ENCODE data around the gene PNPLA8. TPM values are rescaled to one million over a fixed set of nuclear protein-coding genes. Genes with fewer than 3 reads are reported as not detected.

Gene PNPLA8
- polyA plus RNA-seq, 1 donor from 2014 or later, result 85.1 TPM

DNA sequence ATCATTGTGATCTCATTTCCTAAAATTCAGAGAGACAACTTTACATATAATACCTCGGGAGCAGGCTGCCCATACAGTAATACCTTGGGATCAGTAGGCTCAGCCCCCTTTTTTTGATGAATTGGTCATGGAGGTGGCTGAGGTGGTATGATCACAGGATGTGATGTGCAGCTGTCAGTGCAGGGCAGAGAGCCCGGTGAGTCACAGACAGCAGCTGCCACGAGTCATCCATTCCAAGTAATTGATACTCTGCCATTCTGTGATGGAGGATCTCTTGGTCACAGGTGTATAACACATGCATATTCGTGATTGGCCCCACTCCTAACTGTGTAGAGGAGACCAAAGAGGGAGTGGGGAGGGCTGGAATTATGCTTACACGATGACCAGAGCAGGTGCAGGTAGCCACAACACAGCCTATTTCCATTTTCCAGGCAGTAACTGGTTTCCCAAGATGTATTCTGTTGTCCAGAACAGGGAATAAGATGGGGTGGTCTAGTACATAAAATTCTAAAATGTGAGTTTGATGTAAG is 83.8 kb downstream of the PNPLA8 start:
- no peak overlapping the region for H3K9ac ChIP-seq (ENCODE audit: low read length)
- peaks cover 69% of the 10 kb centered on the region for H3K79me2 ChIP-seq (replicated peaks; ENCODE audit: insufficient read depth, low read length)
- H3K4me3 ChIP-seq (ENCODE audit: low read length), result no peak overlapping the region
- H3K36me3 ChIP-seq (ENCODE audit: insufficient read depth, low read length), result no peaks in the 10 kb centered on the region
- no peaks in the 10 kb centered on the region for H3K9me3 ChIP-seq (ENCODE audit: low read length)
- no peak overlapping the region for H3K4me2 ChIP-seq (ENCODE audit: low read length)
- TF ChIP-seq EZH2 (IDR thresholded peaks at IDR 0.05; ENCODE audit: borderline replicate concordance, insufficient read depth, low read length, poor library complexity, severe bottlenecking) (no peak), EP300 (conservative IDR thresholded peaks at IDR 0.05; ENCODE audit: poor library complexity, severe bottlenecking) (no peak), TAF1 (IDR thresholded peaks at IDR 0.05; ENCODE audit: low read depth) (no peak), POLR2AphosphoS5 (IDR thresholded peaks at IDR 0.05) (no peak), RAD21 (conservative IDR thresholded peaks at IDR 0.05) (no peak), MXI1 (conservative IDR thresholded peaks at IDR 0.05; ENCODE audit: poor library complexity, severe bottlenecking) (no peak), SMC3 (conservative IDR thresholded peaks at IDR 0.05; ENCODE audit: poor library complexity) (no peak)
- TF ChIP-seq, protein P1, sequence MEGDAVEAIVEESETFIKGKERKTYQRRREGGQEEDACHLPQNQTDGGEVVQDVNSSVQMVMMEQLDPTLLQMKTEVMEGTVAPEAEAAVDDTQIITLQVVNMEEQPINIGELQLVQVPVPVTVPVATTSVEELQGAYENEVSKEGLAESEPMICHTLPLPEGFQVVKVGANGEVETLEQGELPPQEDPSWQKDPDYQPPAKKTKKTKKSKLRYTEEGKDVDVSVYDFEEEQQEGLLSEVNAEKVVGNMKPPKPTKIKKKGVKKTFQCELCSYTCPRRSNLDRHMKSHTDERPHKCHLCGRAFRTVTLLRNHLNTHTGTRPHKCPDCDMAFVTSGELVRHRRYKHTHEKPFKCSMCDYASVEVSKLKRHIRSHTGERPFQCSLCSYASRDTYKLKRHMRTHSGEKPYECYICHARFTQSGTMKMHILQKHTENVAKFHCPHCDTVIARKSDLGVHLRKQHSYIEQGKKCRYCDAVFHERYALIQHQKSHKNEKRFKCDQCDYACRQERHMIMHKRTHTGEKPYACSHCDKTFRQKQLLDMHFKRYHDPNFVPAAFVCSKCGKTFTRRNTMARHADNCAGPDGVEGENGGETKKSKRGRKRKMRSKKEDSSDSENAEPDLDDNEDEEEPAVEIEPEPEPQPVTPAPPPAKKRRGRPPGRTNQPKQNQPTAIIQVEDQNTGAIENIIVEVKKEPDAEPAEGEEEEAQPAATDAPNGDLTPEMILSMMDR (IDR thresholded peaks at IDR 0.05; ENCODE audit: poor library complexity, severe bottlenecking), result no peak
- TF ChIP-seq, protein P2, sequence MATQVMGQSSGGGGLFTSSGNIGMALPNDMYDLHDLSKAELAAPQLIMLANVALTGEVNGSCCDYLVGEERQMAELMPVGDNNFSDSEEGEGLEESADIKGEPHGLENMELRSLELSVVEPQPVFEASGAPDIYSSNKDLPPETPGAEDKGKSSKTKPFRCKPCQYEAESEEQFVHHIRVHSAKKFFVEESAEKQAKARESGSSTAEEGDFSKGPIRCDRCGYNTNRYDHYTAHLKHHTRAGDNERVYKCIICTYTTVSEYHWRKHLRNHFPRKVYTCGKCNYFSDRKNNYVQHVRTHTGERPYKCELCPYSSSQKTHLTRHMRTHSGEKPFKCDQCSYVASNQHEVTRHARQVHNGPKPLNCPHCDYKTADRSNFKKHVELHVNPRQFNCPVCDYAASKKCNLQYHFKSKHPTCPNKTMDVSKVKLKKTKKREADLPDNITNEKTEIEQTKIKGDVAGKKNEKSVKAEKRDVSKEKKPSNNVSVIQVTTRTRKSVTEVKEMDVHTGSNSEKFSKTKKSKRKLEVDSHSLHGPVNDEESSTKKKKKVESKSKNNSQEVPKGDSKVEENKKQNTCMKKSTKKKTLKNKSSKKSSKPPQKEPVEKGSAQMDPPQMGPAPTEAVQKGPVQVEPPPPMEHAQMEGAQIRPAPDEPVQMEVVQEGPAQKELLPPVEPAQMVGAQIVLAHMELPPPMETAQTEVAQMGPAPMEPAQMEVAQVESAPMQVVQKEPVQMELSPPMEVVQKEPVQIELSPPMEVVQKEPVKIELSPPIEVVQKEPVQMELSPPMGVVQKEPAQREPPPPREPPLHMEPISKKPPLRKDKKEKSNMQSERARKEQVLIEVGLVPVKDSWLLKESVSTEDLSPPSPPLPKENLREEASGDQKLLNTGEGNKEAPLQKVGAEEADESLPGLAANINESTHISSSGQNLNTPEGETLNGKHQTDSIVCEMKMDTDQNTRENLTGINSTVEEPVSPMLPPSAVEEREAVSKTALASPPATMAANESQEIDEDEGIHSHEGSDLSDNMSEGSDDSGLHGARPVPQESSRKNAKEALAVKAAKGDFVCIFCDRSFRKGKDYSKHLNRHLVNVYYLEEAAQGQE (IDR thresholded peaks at IDR 0.05; ENCODE audit: borderline replicate concordance), result no peak
- no peaks in the 10 kb centered on the region for H3K9me2 ChIP-seq (ENCODE audit: insufficient read depth, low read length)
- H4K20me1 ChIP-seq (ENCODE audit: insufficient read depth), result no peaks in the 10 kb centered on the region
- H3F3A ChIP-seq (ENCODE audit: insufficient read depth, low read length, poor library complexity, severe bottlenecking), result no peaks in the 10 kb centered on the region
- H3K27ac ChIP-seq (ENCODE audit: low read length), result no peak overlapping the region
- no peak overlapping the region for H2AFZ ChIP-seq (ENCODE audit: low read depth, low read length)
- H3K27me3 ChIP-seq (ENCODE audit: insufficient read depth, low read depth, low read length), result no peaks in the 10 kb centered on the region

DNA sequence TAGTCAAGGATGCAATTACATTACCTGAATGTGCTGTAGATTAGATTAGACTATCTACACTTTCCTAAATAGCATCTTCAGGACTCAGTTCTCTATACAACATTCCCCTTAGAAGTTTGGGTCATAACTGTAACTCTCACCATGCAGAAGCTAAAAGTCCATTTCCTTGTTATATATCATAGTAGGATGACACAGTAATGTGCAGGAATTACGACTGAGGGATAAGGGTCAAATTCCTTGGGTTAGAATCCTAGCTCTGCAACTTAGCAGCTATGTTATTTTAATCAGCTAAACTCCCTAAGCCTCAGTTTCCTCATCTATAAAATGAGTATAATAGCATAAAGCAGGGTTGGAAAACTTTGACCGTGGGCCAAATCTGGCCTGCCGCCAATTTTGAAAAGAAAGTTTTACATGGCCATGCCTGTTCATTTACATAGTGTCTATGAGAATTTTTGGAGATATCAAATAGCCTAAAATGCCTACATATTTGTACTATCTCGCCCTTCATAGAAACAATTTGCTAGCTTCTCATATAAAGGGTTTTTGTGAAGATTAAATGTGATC is 84.5 kb downstream of the PNPLA8 start:
- Histone ChIP-seq H2AFZ (ENCODE audit: low read depth, low read length) (no peak overlapping the region), H3F3A (ENCODE audit: insufficient read depth, low read length, poor library complexity, severe bottlenecking) (no peaks in the 10 kb centered on the region)
- TF ChIP-seq TAF1 (IDR thresholded peaks at IDR 0.05; ENCODE audit: low read depth) (no peak), SMC3 (conservative IDR thresholded peaks at IDR 0.05; ENCODE audit: poor library complexity) (no peak), RAD21 (conservative IDR thresholded peaks at IDR 0.05) (no peak), POLR2AphosphoS5 (IDR thresholded peaks at IDR 0.05) (no peak), EZH2 (IDR thresholded peaks at IDR 0.05; ENCODE audit: borderline replicate concordance, insufficient read depth, low read length, poor library complexity, severe bottlenecking) (no peak)
- TF ChIP-seq, protein P2 (IDR thresholded peaks at IDR 0.05; ENCODE audit: borderline replicate concordance), result no peak

More for the DNA sequence above, 84.5 kb downstream of the PNPLA8 start:
- H3K4me3 ChIP-seq (ENCODE audit: low read length), result no peak overlapping the region
- no peaks in the 10 kb centered on the region for H3K36me3 ChIP-seq (ENCODE audit: insufficient read depth, low read length)
- H3K4me2 ChIP-seq (ENCODE audit: low read length), result no peak overlapping the region
- no peaks in the 10 kb centered on the region for H4K20me1 ChIP-seq (ENCODE audit: insufficient read depth)
- no peaks in the 10 kb centered on the region for H3K9me3 ChIP-seq (ENCODE audit: low read length)
- H3K79me2 ChIP-seq (replicated peaks; ENCODE audit: insufficient read depth, low read length), result peaks cover 69% of the 10 kb centered on the region
- H3K27me3 ChIP-seq (ENCODE audit: insufficient read depth, low read depth, low read length), result no peaks in the 10 kb centered on the region
- no peak overlapping the region for H3K27ac ChIP-seq (ENCODE audit: low read length)
- H3K9ac ChIP-seq (ENCODE audit: low read length), result no peak overlapping the region
- H3K9me2 ChIP-seq (ENCODE audit: insufficient read depth, low read length), result no peaks in the 10 kb centered on the region

Data from neural cell (in vitro differentiated cells).